Neural progenitor cell (in vitro differentiated cells): ENCODE data around the gene ARL6. TPM values are rescaled to one million over a fixed set of nuclear protein-coding genes. Genes with fewer than 3 reads are reported as not detected.

Experiments
- DNase-seq: peaks from one replicate; pipeline ENCODE4 v3.0.0-alpha.2; 2016; ENCODE audit warnings: low spot score
- H2AFZ ChIP-seq: fragments of 200-600 bp; sonication (generic); replicated peaks from 2 replicates; pipeline ENCODE4 v1.6.1; 2016; ENCODE audit warnings: antibody characterized with exemption
- H3F3A ChIP-seq: fragments of 200-600 bp; sonication (generic); 2 replicates; pipeline ENCODE4 v1.6.1; 2016; ENCODE audit warnings: antibody characterized with exemption, low read depth
- H3K27ac ChIP-seq: fragments of 200-600 bp; sonication (generic); 2 replicates; pipeline ENCODE4 v1.5.1; 2016; ENCODE audit warnings: mild to moderate bottlenecking
- H3K27me3 ChIP-seq: fragments of 200-600 bp; sonication (generic); 2 replicates; pipeline ENCODE4 v1.6.1; 2016; ENCODE audit warnings: mild to moderate bottlenecking, moderate library complexity
- H3K36me3 ChIP-seq: fragments of 200-600 bp; sonication (generic); 2 replicates; pipeline ENCODE4 v1.5.1; 2016
- H3K4me1 ChIP-seq: fragments of 200-600 bp; sonication (generic); 2 replicates; pipeline ENCODE4 v1.6.1; 2016; ENCODE audit warnings: mixed run types
- H3K4me2 ChIP-seq: fragments of 200-600 bp; sonication (generic); 2 replicates; pipeline ENCODE4 v1.6.1; 2016
- H3K4me3 ChIP-seq: fragments of 200-600 bp; sonication (generic); 2 replicates; pipeline ENCODE4 v1.5.1; 2016
- H3K79me2 ChIP-seq: fragments of 200-600 bp; sonication (generic); 2 replicates; pipeline ENCODE4 v1.6.1; 2016; ENCODE audit warnings: low read depth
- H3K9ac ChIP-seq: fragments of 200-600 bp; sonication (generic); 2 replicates; pipeline ENCODE4 v1.6.1; 2016
- H3K9me3 ChIP-seq: fragments of 200-600 bp; sonication (generic); 2 replicates; pipeline ENCODE4 v1.5.1; 2016; ENCODE audit warnings: low read depth
- H4K20me1 ChIP-seq: fragments of 200-600 bp; sonication (generic); 2 replicates; pipeline ENCODE4 v1.6.1; 2016; ENCODE audit warnings: low read depth
- H3K27ac Mint-ChIP-seq: 3 replicates; pipeline ENCODE4 v1.8.0; 2021; ENCODE audit warnings: mixed read lengths
- H3K27me3 Mint-ChIP-seq: 2 replicates; pipeline ENCODE4 v1.8.0; 2022; ENCODE audit warnings: low read depth, mild to moderate bottlenecking, inconsistent platforms, moderate library complexity, mixed read lengths; ENCODE audit not compliant: insufficient read depth
- H3K36me3 Mint-ChIP-seq: 3 replicates; pipeline ENCODE4 v1.8.0; 2021; ENCODE audit warnings: mixed read lengths
- H3K4me1 Mint-ChIP-seq: 3 replicates; pipeline ENCODE4 v1.8.0; 2021; ENCODE audit warnings: mixed read lengths
- H3K4me3 Mint-ChIP-seq: 3 replicates; pipeline ENCODE4 v1.8.0; 2021; ENCODE audit warnings: mild to moderate bottlenecking, moderate library complexity, mixed read lengths
- H3K9me3 Mint-ChIP-seq: 3 replicates; pipeline ENCODE4 v1.8.0; 2020; ENCODE audit warnings: mixed read lengths
- CTCF ChIP-seq: fragments of 200-600 bp; sonication (generic); IDR thresholded peaks from 2 replicates; pipeline ENCODE4 v1.5.1; 2017; ENCODE audit warnings: antibody characterized with exemption, mild to moderate bottlenecking
- EZH2 ChIP-seq: fragments of 200-600 bp; sonication (generic); IDR thresholded peaks from 2 replicates; pipeline ENCODE4 v1.6.1; 2017; ENCODE audit warnings: antibody characterized with exemption, mild to moderate bottlenecking, moderate library complexity
- EZH2phosphoT487 ChIP-seq: fragments of 200-600 bp; sonication (generic); IDR thresholded peaks from 2 replicates; pipeline ENCODE4 v1.6.1; 2017; ENCODE audit warnings: antibody characterized with exemption
- total RNA-seq: library from RNA; depleted of rRNA; stranded (reverse); fragments of >200 nt; gene quantifications from 2 replicates; pipeline ENCODE4 v1.2.3, GENCODE V29; 2015; ENCODE audit warnings: low replicate concordance

Gene ARL6
- total RNA-seq, 1 donor from 2014 or later: 14.2 TPM

- Histone ChIP-seq H3F3A (peaks cover 11% of the 10 kb centered on the region), H3K79me2 (no peaks in the 10 kb centered on the region), H3K27ac (no peak overlapping the region), H3K4me3 (peak overlapping the region; percentile 55), H4K20me1 (peaks cover 18% of the 10 kb centered on the region), H3K4me1 (peaks cover 9% of the 10 kb centered on the region), H3K27me3 (peaks cover 43% of the 10 kb centered on the region), H3K9ac (no peak overlapping the region), H2AFZ (peak overlapping the region; percentile 99), H3K9me3 (no peaks in the 10 kb centered on the region), H3K4me2 (peak overlapping the region; percentile 89), H3K36me3 (no peaks in the 10 kb centered on the region)
- peak overlapping the region; percentile 25 for H3K27ac Mint-ChIP-seq
- no peaks in the 10 kb centered on the region for H3K36me3 Mint-ChIP-seq
- DNase-seq: no peak
- peaks cover 16% of the 10 kb centered on the region for H3K4me1 Mint-ChIP-seq
- no peak for TF ChIP-seq CTCF
- no peak for TF ChIP-seq EZH2phosphoT487
- TF ChIP-seq EZH2: peak; percentile 54
- H3K27me3 Mint-ChIP-seq: peaks cover 9% of the 10 kb centered on the region
- H3K9me3 Mint-ChIP-seq: no peaks in the 10 kb centered on the region
- peak overlapping the region; percentile 97 for H3K4me3 Mint-ChIP-seq
Measured at GRCh38 chr3:97821287-97821773, 56.8 kb downstream of the ARL6 start.

- Mint-ChIP-seq H3K4me1 (peaks cover 15% of the 10 kb centered on the region), H3K9me3 (no peaks in the 10 kb centered on the region), H3K27ac (peak within 1 kb of the TSS; percentile 65), H3K4me3 (peak within 1 kb of the TSS; percentile 97), H3K27me3 (peaks cover 9% of the 10 kb centered on the region), H3K36me3 (no peaks in the 10 kb centered on the region)
- H3K4me1 ChIP-seq: peaks cover 9% of the 10 kb centered on the region
- H3K27ac ChIP-seq: no peak within 1 kb of the TSS
- peak within 1 kb of the TSS; percentile 55 for H3K4me3 ChIP-seq
- H3K27me3 ChIP-seq: peaks cover 43% of the 10 kb centered on the region
- H3K9ac ChIP-seq: no peak within 1 kb of the TSS
- TF ChIP-seq EZH2 (no peak), EZH2phosphoT487 (no peak), CTCF (peak; percentile 52)
- peaks cover 11% of the 10 kb centered on the region for H3F3A ChIP-seq
- H3K36me3 ChIP-seq: no peaks in the 10 kb centered on the region
- H2AFZ ChIP-seq: peak within 1 kb of the TSS; percentile 99
- no peaks in the 10 kb centered on the region for H3K9me3 ChIP-seq
- peak within 1 kb of the TSS; percentile 89 for H3K4me2 ChIP-seq
- H3K79me2 ChIP-seq: no peaks in the 10 kb centered on the region
- peak; percentile 91 for DNase-seq
- peaks cover 18% of the 10 kb centered on the region for H4K20me1 ChIP-seq
Measured at GRCh38 chr3:97821774-97822358, 57.3 kb downstream of the ARL6 start, which contains the start of gene CRYBG3. Gene CRYBG3 (plus strand): TSS chr3:97822011. CDS start chr3:97822207, 196 bp downstream.

GRCh38 chr3:97822359-97822775, 57.8 kb downstream of the ARL6 start:
- no peaks in the 10 kb centered on the region for H3K36me3 Mint-ChIP-seq
- no peak for TF ChIP-seq CTCF
- no peak for TF ChIP-seq EZH2
- no peak for TF ChIP-seq EZH2phosphoT487
- no peaks in the 10 kb centered on the region for H3K36me3 ChIP-seq
- H3K4me3 ChIP-seq: peak overlapping the region; percentile 55
- H3K9me3 ChIP-seq: no peaks in the 10 kb centered on the region
- peaks cover 43% of the 10 kb centered on the region for H3K27me3 ChIP-seq
- H3K4me3 Mint-ChIP-seq: peak overlapping the region; percentile 97
- H3K27ac Mint-ChIP-seq: peak overlapping the region; percentile 65
- peaks cover 9% of the 10 kb centered on the region for H3K27me3 Mint-ChIP-seq
- peaks cover 14% of the 10 kb centered on the region for H3K4me1 Mint-ChIP-seq
- no peak overlapping the region for H3K27ac ChIP-seq
- H3K79me2 ChIP-seq: no peaks in the 10 kb centered on the region
- H3K9me3 Mint-ChIP-seq: no peaks in the 10 kb centered on the region
- H3K4me1 ChIP-seq: peaks cover 9% of the 10 kb centered on the region
- peak; percentile 61 for DNase-seq
- peaks cover 11% of the 10 kb centered on the region for H3F3A ChIP-seq
- H2AFZ ChIP-seq: peak overlapping the region; percentile 62
- H3K4me2 ChIP-seq: peak overlapping the region; percentile 89
- no peak overlapping the region for H3K9ac ChIP-seq
- peaks cover 18% of the 10 kb centered on the region for H4K20me1 ChIP-seq
